ELF-1 (cell line): Measurements from ENCODE around the gene TSSK1B.
"Not testable (repeated sequence)": the region's sequence is repeated elsewhere in the genome, so short reads cannot be mapped to it uniquely, and the experiment has no call there.

Experiments
- DNase-seq: peaks from one replicate; pipeline ENCODE4 v3.0.0-alpha.2; 2016; ENCODE audit warnings: low read depth, low spot score

TSSK1B gene

DNA sequence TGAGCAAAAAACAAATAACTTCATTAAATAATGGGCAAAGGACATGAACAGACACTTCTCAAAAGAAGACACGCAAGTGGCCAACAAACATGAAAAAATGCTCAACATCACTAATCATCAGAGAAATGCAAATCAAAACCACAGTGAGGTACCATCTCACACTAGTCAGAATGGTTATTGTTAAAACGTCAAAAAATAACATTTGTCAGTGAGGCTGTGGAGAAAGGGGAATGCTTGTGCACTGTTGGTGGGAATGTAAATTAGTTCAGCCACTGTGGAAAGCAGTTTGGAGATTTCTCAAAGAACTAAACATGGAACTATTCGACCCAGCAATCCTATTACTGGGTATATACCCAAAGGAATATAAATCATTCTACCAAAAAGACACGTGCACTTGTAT, 36.8 kb downstream of the TSSK1B start:
- not testable (repeated sequence) for DNase-seq

DNA sequence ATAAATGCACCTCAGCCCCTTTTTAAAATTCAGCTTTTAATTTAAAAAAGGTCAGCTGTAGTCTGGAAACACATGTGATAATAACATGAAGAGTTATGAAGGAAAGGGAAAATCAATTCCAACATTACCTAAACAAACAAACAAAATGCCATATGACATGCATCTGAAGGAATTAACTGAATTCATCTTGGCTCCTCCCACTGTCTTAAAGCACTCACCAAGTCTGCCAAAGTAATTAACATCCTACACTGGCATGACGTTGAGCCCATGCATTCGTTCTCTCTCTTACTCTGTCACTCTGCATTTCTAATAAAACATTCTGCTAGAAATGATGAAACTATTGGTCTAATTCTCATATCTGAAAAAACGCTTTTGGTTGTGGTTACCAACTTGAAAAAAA, 37.7 kb downstream of the TSSK1B start:
- no peak for DNase-seq

DNA sequence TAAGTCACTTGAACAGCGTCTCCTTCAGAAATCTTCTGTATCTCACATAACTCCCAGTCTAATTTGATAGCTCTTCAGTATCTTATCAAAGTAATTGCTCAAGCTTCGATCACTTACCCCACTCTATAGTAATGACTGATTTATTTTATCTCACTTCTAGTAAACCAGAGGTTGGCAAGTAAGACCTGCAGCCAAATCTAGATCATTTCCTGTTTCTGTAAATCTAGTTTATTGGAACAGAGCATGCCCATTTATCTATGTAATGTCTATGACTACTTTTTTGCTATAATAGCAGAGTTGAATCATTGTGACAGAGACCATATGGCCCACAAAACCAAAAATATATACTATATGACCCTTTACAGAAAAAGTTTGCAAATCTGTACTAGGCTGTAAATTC, 40.1 kb downstream of the TSSK1B start:
- no peak for DNase-seq

DNA sequence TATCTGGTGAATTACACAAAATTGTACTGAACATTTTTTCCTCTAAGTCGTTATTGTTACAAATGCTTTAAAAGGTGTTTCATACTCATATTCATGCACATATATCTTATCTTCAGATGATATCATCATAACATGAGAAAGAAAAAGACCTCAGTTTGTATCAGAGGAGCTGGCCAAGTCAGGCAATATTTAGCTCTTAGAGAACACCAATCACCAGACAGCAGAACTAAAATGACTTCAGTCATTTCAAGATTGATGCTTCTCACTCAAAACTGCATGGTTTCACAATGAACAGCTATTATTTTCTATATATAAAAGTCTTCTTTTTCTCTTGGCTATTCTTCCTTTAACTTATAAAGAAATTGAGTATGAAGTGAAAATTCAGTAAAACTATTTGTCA, 44.6 kb downstream of the TSSK1B start:
- DNase-seq: no peak

DNA sequence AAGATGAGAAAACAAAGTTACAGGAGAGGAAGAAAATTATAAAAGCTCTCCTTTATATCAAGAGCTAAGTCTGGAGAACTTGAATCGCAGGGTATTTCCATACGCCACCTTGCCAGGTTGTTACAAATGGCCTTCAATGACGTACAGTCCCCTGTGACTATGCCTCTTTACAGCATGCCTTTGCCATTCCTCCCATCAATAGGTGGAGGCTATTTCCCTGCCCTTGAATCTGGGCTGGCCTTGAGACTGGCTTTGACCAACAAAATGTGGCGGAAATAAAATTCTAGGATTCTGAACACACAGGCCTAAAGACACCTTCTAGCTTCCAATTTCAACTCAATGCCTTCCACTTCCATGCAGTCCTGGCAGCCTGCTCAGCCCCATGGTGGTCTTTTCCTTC, 45.7 kb downstream of the TSSK1B start:
- no peak for DNase-seq

DNA sequence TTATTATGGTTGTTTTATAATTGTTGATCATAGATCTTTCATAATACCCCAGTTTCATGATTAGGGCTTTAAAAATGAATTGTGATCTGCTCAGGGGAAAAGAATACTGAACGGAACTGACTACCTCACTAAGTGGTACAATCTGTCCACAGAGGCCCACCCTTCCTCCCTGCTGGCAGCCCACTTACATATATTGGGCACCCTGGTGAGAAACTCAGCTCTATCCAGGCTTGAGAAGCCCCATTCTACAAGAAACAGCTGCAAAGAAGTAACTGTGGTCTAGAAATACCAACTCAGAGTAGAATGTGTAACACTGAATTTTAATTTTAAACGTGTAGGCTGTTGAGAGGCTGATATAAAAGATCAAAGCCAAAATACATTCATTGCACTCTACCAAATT, 46.9 kb downstream of the TSSK1B start:
- DNase-seq: no peak

DNA sequence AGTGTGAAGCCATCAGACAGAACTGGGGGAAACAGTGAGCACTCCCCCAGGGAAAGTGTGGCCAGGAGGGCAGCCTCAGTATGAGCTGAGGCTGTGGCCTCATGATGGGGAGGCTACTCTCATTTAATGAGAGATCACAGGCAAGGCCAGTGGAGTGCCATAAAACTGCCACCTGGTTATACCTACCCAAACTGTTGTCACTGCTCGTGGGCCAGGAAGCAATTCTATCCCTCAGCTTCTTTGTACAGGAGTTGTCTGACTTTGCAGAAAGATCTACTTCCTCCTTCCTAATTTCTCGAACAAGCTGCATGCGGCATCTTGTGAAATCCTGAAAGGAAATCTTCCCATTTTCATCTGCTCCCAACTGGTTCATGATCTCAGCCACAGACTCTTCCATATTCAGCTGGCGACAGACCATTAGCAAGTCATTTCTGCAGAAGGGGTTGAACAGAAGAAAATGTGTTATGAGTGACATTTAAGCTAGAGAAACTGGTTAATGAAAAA, 50.0 kb downstream of the TSSK1B start:
- DNase-seq: no peak

DNA sequence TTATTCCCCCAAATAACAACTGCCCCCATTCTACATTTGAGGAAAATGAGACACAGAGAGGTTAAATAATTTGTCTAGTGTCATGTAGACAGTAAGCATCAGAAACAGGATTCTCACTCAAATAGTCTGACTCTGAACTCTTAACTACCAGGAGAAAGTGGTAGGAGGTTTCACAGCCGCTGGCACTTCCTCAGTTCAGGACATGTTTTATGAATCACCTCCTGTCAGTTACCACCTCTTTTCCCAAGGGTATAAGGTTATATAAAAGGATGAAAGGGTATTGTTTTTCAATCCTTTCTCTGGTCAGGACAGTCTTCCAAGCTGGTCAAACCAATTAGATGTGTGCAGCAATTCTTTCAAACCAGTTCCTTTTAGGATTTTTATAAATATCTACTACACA, 52.1 kb downstream of the TSSK1B start:
- no peak for DNase-seq
